Keratinocyte (primary cell): ENCODE results near the gene NTN1. TPM values are rescaled to one million over a fixed set of nuclear protein-coding genes. Genes with fewer than 3 reads are reported as not detected.

Experiments used
- DNase-seq: peaks from one replicate; pipeline ENCODE4 v3.0.0-alpha.2; 2011; ENCODE audit warnings: low read depth, missing footprints, low spot score
- FAIRE-seq: peaks from 2 replicates; lab custom pipeline; 2011; peaks lifted over from hg19 to GRCh38; lab: Jason Lieb, UNC
- H2AFZ ChIP-seq: 2 replicates; pipeline ENCODE4 v1.6.0; 2012; ENCODE audit warnings: low read length, control low read depth, inconsistent platforms; ENCODE audit not compliant: control insufficient read depth
- H3K27ac ChIP-seq: 2 replicates; pipeline ENCODE4 v1.5.1; 2011; ENCODE audit warnings: low read length; ENCODE audit not compliant: control insufficient read depth, insufficient read depth
- H3K27me3 ChIP-seq: 3 replicates; pipeline ENCODE4 v1.6.0; 2011; ENCODE audit warnings: low read length; ENCODE audit not compliant: control insufficient read depth, insufficient read depth; ENCODE audit errors: extremely low read depth
- H3K36me3 ChIP-seq, 2 experiments: 2 replicates in 1 of 2; 3 replicates in 1 of 2; pipeline ENCODE4 v1.5.1; 2011; ENCODE audit warnings: low read length in 2 of 2, mild to moderate bottlenecking in 1 of 2; ENCODE audit not compliant: control insufficient read depth in 2 of 2, insufficient read depth in 2 of 2; ENCODE audit errors: extremely low read depth in 1 of 2
- H3K4me1 ChIP-seq: 3 replicates; pipeline ENCODE4 v1.5.1; 2011; ENCODE audit warnings: low read length; ENCODE audit not compliant: control insufficient read depth, insufficient read depth; ENCODE audit errors: extremely low read depth
- H3K4me2 ChIP-seq: 3 replicates; pipeline ENCODE4 v1.6.0; 2011; ENCODE audit warnings: low read depth, low read length; ENCODE audit not compliant: control insufficient read depth, insufficient read depth; ENCODE audit errors: extremely low read depth
- H3K4me3 ChIP-seq, 3 experiments: fragments of 200-600 bp in 1 of 3; sonication (generic) in 1 of 3; 2 replicates in 2 of 3; 3 replicates in 1 of 3; pipeline ENCODE4 v1.5.1; 2011 to 2016; ENCODE audit warnings: low read length in 3 of 3, mild to moderate bottlenecking in 3 of 3, control low read depth in 2 of 3, inconsistent platforms in 1 of 3, low read depth in 1 of 3, mixed read lengths in 1 of 3, mixed run types in 1 of 3, moderate library complexity in 1 of 3; ENCODE audit not compliant: control insufficient read depth in 2 of 3, insufficient read depth in 2 of 3; ENCODE audit errors: extremely low read depth in 1 of 3
- H3K79me2 ChIP-seq: 2 replicates; pipeline ENCODE4 v1.6.0; 2012; ENCODE audit warnings: low read length; ENCODE audit not compliant: control insufficient read depth, insufficient read depth
- H3K9ac ChIP-seq: 3 replicates; pipeline ENCODE4 v1.6.0; 2011; ENCODE audit warnings: low read length; ENCODE audit not compliant: control insufficient read depth, insufficient read depth; ENCODE audit errors: extremely low read depth
- H3K9me1 ChIP-seq: 3 replicates; pipeline ENCODE4 v1.6.0; 2011; ENCODE audit warnings: low read length; ENCODE audit not compliant: control insufficient read depth, insufficient read depth; ENCODE audit errors: extremely low read depth
- H3K9me3 ChIP-seq: 2 replicates; pipeline ENCODE4 v1.5.1; 2012; ENCODE audit warnings: low read depth, low read length; ENCODE audit not compliant: control insufficient read depth
- H4K20me1 ChIP-seq: 3 replicates; pipeline ENCODE4 v1.6.0; 2011; ENCODE audit warnings: low read length; ENCODE audit not compliant: control insufficient read depth, insufficient read depth; ENCODE audit errors: extremely low read depth
- EZH2 ChIP-seq: IDR thresholded peaks from one replicate; pipeline ENCODE4 v1.6.1; 2012; ENCODE audit warnings: inconsistent platforms, mild to moderate bottlenecking, low read length, moderate library complexity
- dilution Hi-C: fragments of 300-500 bp; cut with MboI; formaldehyde crosslinking; loops from one replicate; pipeline ENCODE4 v1.7.0; 2020; ENCODE audit warnings: low sequenced_read_pairs; ENCODE audit not compliant: extremely low pct_ligation_motif_present
- polyA plus RNA-seq, 5 experiments: library from polyadenylated mRNA; depleted of rRNA in 3 of 5; stranded (reverse) in 3 of 5; stranded (forward) in 1 of 5; unstranded in 1 of 5; fragments of >200 nt; gene quantifications; 1 replicate in 1 of 5; 2 replicates in 3 of 5; 3 replicates in 1 of 5; pipeline versions ENCODE4 v1.2.1 to v1.2.3, GENCODE V29; 2011 to 2012; ENCODE audit warnings: missing spikeins in 2 of 5, low read depth in 1 of 5, low replicate concordance in 1 of 5
- TF ChIP-seq, protein P1 (sequence below), 3 experiments: IDR thresholded peaks in 1 of 3; conservative IDR thresholded peaks in 1 of 3; optimal IDR thresholded peaks in 1 of 3; 2 replicates in 2 of 3; 3 replicates in 1 of 3; pipeline versions ENCODE3 to v1.5.1; 2011; ENCODE audit warnings: low read length in 3 of 3, mild to moderate bottlenecking in 3 of 3, moderate library complexity in 2 of 3, control low read depth in 1 of 3, inconsistent platforms in 1 of 3; ENCODE audit not compliant: insufficient read depth in 2 of 3; ENCODE audit errors: extremely low read depth in 1 of 3

NTN1 gene
- polyA plus RNA-seq, 1 donor (not counting 4 experiments of a cell fraction or from before 2014, with no cell fraction given): 0.10 TPM

DNA sequence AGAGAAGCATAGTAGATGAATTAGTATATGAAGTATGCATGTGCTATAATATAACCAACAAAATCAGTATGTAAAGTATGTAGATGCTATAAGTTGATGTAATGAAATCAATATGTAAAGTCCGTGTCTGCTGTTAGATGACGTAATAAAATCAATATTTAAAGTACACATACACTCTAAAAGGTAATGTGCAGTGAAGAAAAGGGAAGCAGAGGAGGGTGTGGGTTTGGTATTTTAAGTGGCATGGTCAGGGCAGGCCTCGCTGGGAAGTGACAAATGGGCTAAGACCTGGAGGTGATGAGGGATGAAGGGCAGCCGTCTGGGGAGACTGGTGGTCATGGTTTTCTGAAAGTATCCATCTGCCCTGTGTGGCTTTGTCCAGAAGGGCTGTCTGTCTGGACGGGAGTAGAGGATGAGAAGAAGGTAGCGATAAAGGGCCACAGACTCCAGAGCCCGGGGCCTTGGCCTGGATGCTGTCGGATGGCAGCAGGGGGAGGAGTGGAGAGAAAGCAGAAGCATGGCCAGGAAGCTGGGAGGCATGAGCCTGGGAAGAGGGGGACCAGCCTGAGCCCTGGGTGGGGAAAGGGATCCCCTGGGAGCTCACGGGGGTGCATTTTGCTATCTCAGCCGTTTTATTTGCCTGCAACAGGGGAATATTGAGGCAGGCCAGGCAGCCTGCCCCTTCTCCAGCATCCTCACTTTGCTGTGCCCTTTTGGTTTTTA lies 121.6 kb downstream of the NTN1 start:
- Histone ChIP-seq H3K27ac (no peak overlapping the region), H3K4me2 (no peak overlapping the region), H3K79me2 (no peaks in the 10 kb centered on the region), H2AFZ (no peak overlapping the region), H3K4me3 (no peak overlapping the region), H3K4me1 (no peaks in the 10 kb centered on the region), H3K9me1 (no peaks in the 10 kb centered on the region), H4K20me1 (no peaks in the 10 kb centered on the region), H3K9ac (no peak overlapping the region), H3K27me3 (no peaks in the 10 kb centered on the region), H3K36me3 (no peaks in the 10 kb centered on the region), H3K9me3 (no peaks in the 10 kb centered on the region)
- DNase-seq: no peak
- FAIRE-seq: no peak
- dilution Hi-C loops: no loop called here
- TF ChIP-seq, protein P1, sequence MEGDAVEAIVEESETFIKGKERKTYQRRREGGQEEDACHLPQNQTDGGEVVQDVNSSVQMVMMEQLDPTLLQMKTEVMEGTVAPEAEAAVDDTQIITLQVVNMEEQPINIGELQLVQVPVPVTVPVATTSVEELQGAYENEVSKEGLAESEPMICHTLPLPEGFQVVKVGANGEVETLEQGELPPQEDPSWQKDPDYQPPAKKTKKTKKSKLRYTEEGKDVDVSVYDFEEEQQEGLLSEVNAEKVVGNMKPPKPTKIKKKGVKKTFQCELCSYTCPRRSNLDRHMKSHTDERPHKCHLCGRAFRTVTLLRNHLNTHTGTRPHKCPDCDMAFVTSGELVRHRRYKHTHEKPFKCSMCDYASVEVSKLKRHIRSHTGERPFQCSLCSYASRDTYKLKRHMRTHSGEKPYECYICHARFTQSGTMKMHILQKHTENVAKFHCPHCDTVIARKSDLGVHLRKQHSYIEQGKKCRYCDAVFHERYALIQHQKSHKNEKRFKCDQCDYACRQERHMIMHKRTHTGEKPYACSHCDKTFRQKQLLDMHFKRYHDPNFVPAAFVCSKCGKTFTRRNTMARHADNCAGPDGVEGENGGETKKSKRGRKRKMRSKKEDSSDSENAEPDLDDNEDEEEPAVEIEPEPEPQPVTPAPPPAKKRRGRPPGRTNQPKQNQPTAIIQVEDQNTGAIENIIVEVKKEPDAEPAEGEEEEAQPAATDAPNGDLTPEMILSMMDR (optimal IDR thresholded peaks at IDR 0.05 in 1 of 3, IDR thresholded peaks at IDR 0.05 in 1 of 3, conservative IDR thresholded peaks at IDR 0.05 in 1 of 3; ENCODE audit: extremely low read depth in 1 of 3, insufficient read depth in 2 of 3, low read length in 3 of 3): no peak
- no peak for TF ChIP-seq EZH2

DNA sequence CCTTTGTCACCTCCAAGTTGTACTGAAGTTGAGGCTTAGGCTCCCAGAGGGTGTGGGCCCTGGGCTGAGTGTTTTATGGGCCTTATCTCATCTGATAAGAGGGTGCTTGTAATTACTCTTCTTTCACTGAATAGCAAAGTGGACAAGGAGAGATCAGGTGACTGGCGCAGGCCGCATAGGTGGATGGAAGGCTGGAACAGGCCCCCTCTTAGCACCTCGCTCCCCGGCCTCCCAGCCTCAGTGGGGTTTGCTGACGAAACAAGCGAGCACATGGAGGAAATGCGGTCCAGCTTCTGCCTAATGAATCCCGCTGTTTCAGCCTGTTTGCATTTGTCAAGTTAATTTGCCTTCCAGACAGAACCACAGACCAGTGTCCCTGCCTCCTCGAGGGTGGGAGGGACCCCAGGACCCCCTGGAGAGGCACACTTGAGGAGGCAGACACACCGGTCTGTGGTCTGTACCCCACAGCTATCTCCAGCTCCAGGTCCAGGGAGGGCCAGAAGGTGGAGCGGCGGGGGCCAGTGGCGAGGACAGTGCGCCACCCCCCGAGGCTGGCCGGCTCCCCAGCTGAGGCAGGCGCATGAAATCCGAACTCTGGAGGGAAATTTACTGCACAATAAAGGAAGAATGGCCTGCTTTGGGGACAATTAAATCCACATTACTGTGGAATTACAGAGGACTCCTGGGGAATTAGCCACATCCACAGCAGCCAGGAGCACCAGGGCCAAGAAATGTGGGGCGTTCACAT lies 123.4 kb downstream of the NTN1 start:
- TF ChIP-seq EZH2: no peak
- TF ChIP-seq, protein P1 (optimal IDR thresholded peaks at IDR 0.05 in 1 of 3, IDR thresholded peaks at IDR 0.05 in 1 of 3, conservative IDR thresholded peaks at IDR 0.05 in 1 of 3; ENCODE audit: extremely low read depth in 1 of 3, insufficient read depth in 2 of 3, low read length in 3 of 3): no peak
- Histone ChIP-seq H3K27me3 (no peaks in the 10 kb centered on the region), H3K9me3 (no peaks in the 10 kb centered on the region), H3K4me3 (no peak overlapping the region), H3K4me2 (no peak overlapping the region), H3K27ac (no peak overlapping the region), H3K4me1 (no peaks in the 10 kb centered on the region), H4K20me1 (no peaks in the 10 kb centered on the region), H3K36me3 (no peaks in the 10 kb centered on the region), H2AFZ (no peak overlapping the region), H3K79me2 (no peaks in the 10 kb centered on the region), H3K9me1 (no peaks in the 10 kb centered on the region), H3K9ac (no peak overlapping the region)
- no peak for FAIRE-seq
- no peak for DNase-seq
- dilution Hi-C loops: no loop called here
